SU-DHL-6 (cell line): Measurements from ENCODE around the gene HTR3B.

ENCODE experiments used
- H2AFZ ChIP-seq: fragments of 200-600 bp; sonication (generic); 2 replicates; pipeline ENCODE4 v1.6.1; 2014; ENCODE audit warnings: low read depth, mild to moderate bottlenecking, moderate library complexity, mixed read lengths, antibody characterized with exemption, low read length; ENCODE audit not compliant: severe bottlenecking
- H3F3A ChIP-seq: fragments of 200-600 bp; shearing (Covaris generic); 2 replicates; pipeline ENCODE4 v1.6.0; 2016; ENCODE audit warnings: antibody characterized with exemption, mild to moderate bottlenecking; ENCODE audit not compliant: insufficient read depth
- H3K27ac ChIP-seq: fragments of 200-600 bp; sonication (generic); 2 replicates; pipeline ENCODE4 v1.5.1; 2016; ENCODE audit warnings: low read depth, mild to moderate bottlenecking, low read length, moderate library complexity, mixed read lengths
- H3K27me3 ChIP-seq: fragments of 200-600 bp; sonication (generic), shearing (Covaris generic); 2 replicates; pipeline ENCODE4 v1.6.0; 2014; ENCODE audit warnings: mild to moderate bottlenecking, low read length
- H3K36me3 ChIP-seq: fragments of 200-600 bp; sonication (generic); 2 replicates; pipeline ENCODE4 v1.6.1; 2014; ENCODE audit warnings: mild to moderate bottlenecking, low read length, mixed read lengths
- H3K4me2 ChIP-seq: fragments of 300-600, 200-600 bp; shearing (Covaris generic), sonication (generic); 2 replicates; pipeline ENCODE4 v1.6.0; 2014; ENCODE audit warnings: low read length, low read depth, mild to moderate bottlenecking; ENCODE audit not compliant: poor library complexity, severe bottlenecking
- H3K4me3 ChIP-seq: fragments of 200-600 bp; sonication (generic); 2 replicates; pipeline ENCODE4 v1.5.1; 2014; ENCODE audit warnings: antibody characterized with exemption, low read length, mild to moderate bottlenecking, mixed read lengths; ENCODE audit not compliant: insufficient read depth, poor library complexity, severe bottlenecking
- H3K79me2 ChIP-seq: fragments of 200-600 bp; sonication (generic); 2 replicates; pipeline ENCODE4 v1.6.1; 2014; ENCODE audit warnings: mild to moderate bottlenecking, low read length, moderate library complexity; ENCODE audit not compliant: insufficient read depth
- H3K9ac ChIP-seq: fragments of 200-600 bp; sonication (generic); 2 replicates; pipeline ENCODE4 v1.7.0; 2014; ENCODE audit warnings: mild to moderate bottlenecking, low read length
- H3K9me2 ChIP-seq: fragments of 200-600 bp; sonication (generic); replicated peaks from 2 replicates; pipeline ENCODE4 v1.6.1; 2014; ENCODE audit warnings: low read length; ENCODE audit not compliant: insufficient read depth
- H3K9me3 ChIP-seq: fragments of 200-600 bp; sonication (generic); 2 replicates; pipeline ENCODE4 v1.6.1; 2014; ENCODE audit warnings: low read length, mixed read lengths; ENCODE audit not compliant: insufficient read depth
- H4K20me1 ChIP-seq: fragments of 200-600 bp; sonication (generic); 2 replicates; pipeline ENCODE4 v1.6.1; 2014; ENCODE audit warnings: low read depth, mild to moderate bottlenecking, antibody characterized with exemption, low read length, moderate library complexity, mixed read lengths
- CTCF ChIP-seq: fragments of 200-600 bp; sonication (generic); IDR thresholded peaks from one replicate; pipeline ENCODE4 v1.5.1; 2017; ENCODE audit warnings: antibody characterized with exemption, mild to moderate bottlenecking, low read length, moderate library complexity; ENCODE audit not compliant: insufficient read depth, poor library complexity, severe bottlenecking
- EZH2phosphoT487 ChIP-seq: fragments of 200-600 bp; sonication (generic), shearing (Covaris generic); conservative IDR thresholded peaks from 2 replicates; pipeline ENCODE4 v1.6.1; 2018; ENCODE audit warnings: mild to moderate bottlenecking, antibody characterized with exemption, low read length, moderate library complexity, mixed read lengths

HTR3B gene

DNA sequence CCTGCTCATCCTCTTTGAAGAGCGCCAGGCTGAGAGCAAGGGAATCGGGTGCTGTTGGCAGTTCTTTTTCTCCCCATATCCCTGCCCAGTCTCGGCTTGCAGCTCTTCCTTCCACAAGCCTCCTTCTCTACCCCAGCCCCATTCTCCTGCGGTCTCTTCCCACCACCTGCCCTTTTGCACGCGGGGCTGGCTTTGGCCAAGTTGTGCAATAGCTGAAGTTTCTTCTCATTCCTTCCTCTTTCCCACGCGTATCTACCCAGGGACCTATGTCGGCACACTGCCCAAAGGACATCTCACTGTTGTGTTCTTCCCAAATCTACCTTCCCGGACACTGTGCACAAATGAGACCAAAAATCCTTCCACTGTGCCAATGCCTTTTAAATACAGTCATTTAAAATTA, 48.0 kb downstream of the HTR3B start:
- H3K27me3 ChIP-seq = no peaks in the 10 kb centered on the region
- no peaks in the 10 kb centered on the region for H3K36me3 ChIP-seq
- no peaks in the 10 kb centered on the region for H3K9me3 ChIP-seq
- H3F3A ChIP-seq = no peaks in the 10 kb centered on the region
- H3K9me2 ChIP-seq = no peaks in the 10 kb centered on the region
- no peak overlapping the region for H3K9ac ChIP-seq
- no peak overlapping the region for H3K27ac ChIP-seq
- no peak overlapping the region for H3K4me3 ChIP-seq
- TF ChIP-seq EZH2phosphoT487 = no peak
- no peak for TF ChIP-seq CTCF
- H2AFZ ChIP-seq = no peak overlapping the region
- H4K20me1 ChIP-seq = no peaks in the 10 kb centered on the region
- H3K79me2 ChIP-seq = no peaks in the 10 kb centered on the region
- no peak overlapping the region for H3K4me2 ChIP-seq

GRCh38 chr11:113954235-113954634, 49.6 kb downstream of the HTR3B start:
- no peak overlapping the region for H2AFZ ChIP-seq
- no peak for TF ChIP-seq CTCF
- TF ChIP-seq EZH2phosphoT487 = no peak

GRCh38 chr11:113956986-113957385, 52.4 kb downstream of the HTR3B start:
- Histone ChIP-seq H3K4me2 (no peak overlapping the region), H3K9me3 (no peaks in the 10 kb centered on the region), H3F3A (no peaks in the 10 kb centered on the region), H4K20me1 (no peaks in the 10 kb centered on the region), H3K9me2 (no peaks in the 10 kb centered on the region), H3K36me3 (no peaks in the 10 kb centered on the region), H3K4me3 (no peak overlapping the region), H2AFZ (no peak overlapping the region), H3K79me2 (no peaks in the 10 kb centered on the region), H3K9ac (no peak overlapping the region), H3K27me3 (no peaks in the 10 kb centered on the region), H3K27ac (no peak overlapping the region)
- TF ChIP-seq CTCF = no peak
- no peak for TF ChIP-seq EZH2phosphoT487

More at GRCh38 chr11:113954235-113954634, 49.6 kb downstream of the HTR3B start:
- Histone ChIP-seq H3K4me2 (no peak overlapping the region), H4K20me1 (no peaks in the 10 kb centered on the region), H3K27ac (no peak overlapping the region), H3F3A (no peaks in the 10 kb centered on the region), H3K36me3 (no peaks in the 10 kb centered on the region), H3K4me3 (no peak overlapping the region), H3K9me2 (no peaks in the 10 kb centered on the region), H3K79me2 (no peaks in the 10 kb centered on the region), H3K9me3 (no peaks in the 10 kb centered on the region), H3K9ac (no peak overlapping the region), H3K27me3 (no peaks in the 10 kb centered on the region)
